H9 (cell line): Measurements from ENCODE around the gene PTPRN2. TPM values are rescaled to one million over a fixed set of nuclear protein-coding genes. Genes with fewer than 3 reads are reported as not detected.

Source experiments
- DNase-seq: peaks from one replicate; pipeline ENCODE4 v3.0.0-alpha.2; 2017
- H2AFZ ChIP-seq: one replicate; pipeline ENCODE4 v1.6.1; 2013; ENCODE audit warnings: mild to moderate bottlenecking, low read length, control low read depth, moderate library complexity
- H2AK5ac ChIP-seq: 2 replicates; pipeline ENCODE4 v1.6.1; 2013; ENCODE audit warnings: low read length, control low read depth, mixed read lengths; ENCODE audit not compliant: insufficient read length
- H2BK120ac ChIP-seq: one replicate; pipeline ENCODE4 v1.6.1; 2013; ENCODE audit warnings: low read depth, mild to moderate bottlenecking, low read length, control low read depth, inconsistent platforms; ENCODE audit not compliant: poor library complexity, severe bottlenecking
- H2BK12ac ChIP-seq: 2 replicates; pipeline ENCODE4 v1.6.1; 2013; ENCODE audit warnings: low read length, control low read depth, mixed read lengths, low read depth; ENCODE audit not compliant: insufficient read length
- H2BK15ac ChIP-seq: 2 replicates; pipeline ENCODE4 v1.6.1; 2013; ENCODE audit warnings: low read depth, low read length, control low read depth
- H2BK20ac ChIP-seq: one replicate; pipeline ENCODE4 v1.6.1; 2013; ENCODE audit warnings: low read depth, mild to moderate bottlenecking, low read length, control low read depth, inconsistent platforms; ENCODE audit not compliant: poor library complexity, severe bottlenecking
- H2BK5ac ChIP-seq: 2 replicates; pipeline ENCODE4 v1.6.1; 2013; ENCODE audit warnings: low read length, control low read depth, mixed read lengths; ENCODE audit not compliant: insufficient read length
- H3K14ac ChIP-seq: 2 replicates; pipeline ENCODE4 v1.6.1; 2013; ENCODE audit warnings: low read length, control low read depth; ENCODE audit not compliant: insufficient read depth
- H3K18ac ChIP-seq: 2 replicates; pipeline ENCODE4 v1.6.1; 2013; ENCODE audit warnings: low read depth, mild to moderate bottlenecking, mixed read lengths, low read length, control low read depth; ENCODE audit not compliant: insufficient read length
- H3K23ac ChIP-seq: 2 replicates; pipeline ENCODE4 v1.6.1; 2013; ENCODE audit warnings: low read length, control low read depth, mixed read lengths, low read depth; ENCODE audit not compliant: insufficient read length
- H3K23me2 ChIP-seq: 2 replicates; pipeline ENCODE4 v1.6.1; 2013; ENCODE audit warnings: low read depth, mild to moderate bottlenecking, mixed read lengths, low read length, control low read depth; ENCODE audit not compliant: insufficient read length, poor library complexity, severe bottlenecking
- H3K27ac ChIP-seq: 2 replicates; pipeline ENCODE4 v1.5.1; 2013; ENCODE audit warnings: low read length, control low read depth, mixed read lengths, low read depth; ENCODE audit not compliant: insufficient read length
- H3K27me3 ChIP-seq: 2 replicates; pipeline ENCODE4 v1.6.1; 2013; ENCODE audit warnings: low read length, control low read depth, inconsistent platforms; ENCODE audit not compliant: insufficient read depth
- H3K4ac ChIP-seq: 2 replicates; pipeline ENCODE4 v1.6.1; 2013; ENCODE audit warnings: low read depth, mild to moderate bottlenecking, control low read depth, inconsistent platforms, low read length, moderate library complexity
- H3K4me1 ChIP-seq: 2 replicates; pipeline ENCODE4 v1.6.1; 2013; ENCODE audit warnings: low read length, control low read depth, inconsistent platforms; ENCODE audit not compliant: insufficient read depth
- H3K4me2 ChIP-seq: 2 replicates; pipeline ENCODE4 v1.6.1; 2013; ENCODE audit warnings: low read length, control low read depth, mixed read lengths; ENCODE audit not compliant: insufficient read length, insufficient read depth
- H3K56ac ChIP-seq: 2 replicates; pipeline ENCODE4 v1.6.1; 2013; ENCODE audit warnings: low read depth, mild to moderate bottlenecking, mixed read lengths, low read length, control low read depth; ENCODE audit not compliant: insufficient read length
- H3K79me1 ChIP-seq: 2 replicates; pipeline ENCODE4 v1.6.1; 2013; ENCODE audit warnings: low read depth, mild to moderate bottlenecking, moderate library complexity, low read length, control low read depth, inconsistent platforms; ENCODE audit not compliant: insufficient read depth, poor library complexity, severe bottlenecking
- H3K79me2 ChIP-seq: 2 replicates; pipeline ENCODE4 v1.6.1; 2013; ENCODE audit warnings: low read length, control low read depth, inconsistent platforms; ENCODE audit not compliant: insufficient read depth
- H3K9ac ChIP-seq: 2 replicates; pipeline ENCODE4 v1.6.1; 2013; ENCODE audit warnings: low read length, control low read depth, mixed read lengths; ENCODE audit not compliant: insufficient read length; ENCODE audit errors: extremely low read depth
- H3K9me3 ChIP-seq: one replicate; pipeline ENCODE4 v1.6.1; 2013; ENCODE audit warnings: low read depth, low read length, inconsistent platforms; ENCODE audit not compliant: control insufficient read depth
- H3T11ph ChIP-seq: one replicate; pipeline ENCODE4 v1.6.1; 2013; ENCODE audit warnings: mild to moderate bottlenecking, low read length, control low read depth, inconsistent platforms
- H4K20me1 ChIP-seq: one replicate; pipeline ENCODE4 v1.6.1; 2013; ENCODE audit not compliant: control insufficient read depth, insufficient read length, insufficient read depth
- H4K5ac ChIP-seq: 2 replicates; pipeline ENCODE4 v1.6.1; 2013; ENCODE audit warnings: low read depth, mild to moderate bottlenecking, mixed read lengths, low read length, control low read depth; ENCODE audit not compliant: insufficient read length
- H4K8ac ChIP-seq: replicated peaks from 2 replicates; pipeline ENCODE4 v1.6.1; 2013; ENCODE audit warnings: low read length, control low read depth, mixed read lengths, low read depth; ENCODE audit not compliant: insufficient read length
- H4K91ac ChIP-seq: 2 replicates; pipeline ENCODE4 v1.6.1; 2013; ENCODE audit warnings: low read depth, mild to moderate bottlenecking, moderate library complexity, mixed read lengths, low read length, control low read depth; ENCODE audit not compliant: insufficient read length
- H3K27ac Mint-ChIP-seq, 3 experiments: 2 replicates in 2 of 3; 3 replicates in 1 of 3; pipeline ENCODE4 v1.8.0; 2020 to 2021; ENCODE audit warnings: mixed read lengths in 3 of 3, mild to moderate bottlenecking in 1 of 3, moderate library complexity in 1 of 3
- H3K27me3 Mint-ChIP-seq: 2 replicates; pipeline ENCODE4 v1.8.0; 2021; ENCODE audit warnings: low read depth, mild to moderate bottlenecking, moderate library complexity, mixed read lengths
- H3K36me3 Mint-ChIP-seq, 3 experiments: 2 replicates in 2 of 3; 3 replicates in 1 of 3; pipeline ENCODE4 v1.8.0; 2020 to 2021; ENCODE audit warnings: low read depth in 3 of 3, mixed read lengths in 3 of 3; ENCODE audit not compliant: insufficient read depth in 1 of 3
- H3K4me1 Mint-ChIP-seq, 2 experiments: 2 replicates each; pipeline ENCODE4 v1.8.0; 2020; ENCODE audit warnings: mixed read lengths in 2 of 2
- H3K4me3 Mint-ChIP-seq, 2 experiments: 2 replicates in 1 of 2; 3 replicates in 1 of 2; pipeline ENCODE4 v1.8.0; 2020 to 2021; ENCODE audit warnings: mild to moderate bottlenecking in 2 of 2, mixed read lengths in 2 of 2, moderate library complexity in 1 of 2
- H3K9me3 Mint-ChIP-seq, 2 experiments: 2 replicates in 1 of 2; 3 replicates in 1 of 2; pipeline ENCODE4 v1.8.0; 2020; ENCODE audit warnings: mild to moderate bottlenecking in 2 of 2, mixed read lengths in 2 of 2, moderate library complexity in 1 of 2
- WGBS: extraction: QIAGEN DNeasy Blood & Tissue Kit; methylation state at CpG from one replicate; pipeline ENCODE4 v1.1.7; 2013; ENCODE audit warnings: missing lambda C conversion rate, low lambda C conversion rate, mixed read lengths; ENCODE audit not compliant: insufficient read length; ENCODE audit errors: extremely low coverage; 5-methylcytosine and 5-hydroxymethylcytosine counted together
- total RNA-seq: library from RNA; stranded (reverse); gene quantifications from 2 replicates; pipeline ENCODE4 v1.2.1, GENCODE V29; 2021
- TF ChIP-seq, protein P1 (sequence below): fragments of 200-600 bp; sonication (generic); conservative IDR thresholded peaks from 3 replicates; pipeline ENCODE4 v1.8.0; 2021; ENCODE audit warnings: antibody characterized with exemption, mild to moderate bottlenecking

Gene PTPRN2
- total RNA-seq, 1 experiment from 2014 or later: 5.2 TPM

DNA sequence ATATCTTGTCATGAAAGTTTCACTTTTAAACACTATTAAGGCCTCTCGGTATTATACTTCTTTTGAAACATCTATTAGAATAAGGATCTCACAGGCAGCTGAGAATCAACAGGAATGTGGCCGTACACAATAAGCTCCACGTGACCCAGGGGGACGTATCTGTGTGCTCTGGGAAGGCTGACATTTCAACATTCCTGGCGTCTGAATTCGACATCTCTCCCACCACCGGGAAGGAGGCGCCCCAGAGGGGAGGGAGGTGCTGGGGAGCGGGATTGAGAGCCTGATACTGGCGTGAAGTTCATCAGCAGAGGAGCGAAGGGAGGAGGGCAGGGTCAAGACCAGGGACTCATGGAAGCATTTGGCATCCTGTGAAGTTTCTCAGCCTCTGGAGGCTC, 849.6 kb downstream of the PTPRN2 start:
- H3K9me3 Mint-ChIP-seq: no peaks in the 10 kb centered on the region
- peak overlapping the region in 1 of 3 experiments; percentile 87; a peak in 1 of 7 replicates for H3K27ac Mint-ChIP-seq
- H3K79me2 ChIP-seq: no peaks in the 10 kb centered on the region

More for the DNA sequence above, 849.6 kb downstream of the PTPRN2 start:
- Histone ChIP-seq H2AFZ (no peak overlapping the region), H3T11ph (no peak overlapping the region), H2BK12ac (no peak overlapping the region), H3K79me1 (no peaks in the 10 kb centered on the region), H3K14ac (no peak overlapping the region), H4K5ac (no peak overlapping the region), H3K9ac (no peak overlapping the region), H3K9me3 (no peaks in the 10 kb centered on the region), H3K23me2 (no peaks in the 10 kb centered on the region), H3K27ac (no peak overlapping the region), H2BK20ac (no peak overlapping the region), H2BK15ac (no peak overlapping the region), H3K4ac (no peak overlapping the region), H3K18ac (no peak overlapping the region), H4K91ac (no peak overlapping the region), H3K23ac (no peak overlapping the region), H4K20me1 (no peaks in the 10 kb centered on the region), H2BK120ac (no peak overlapping the region), H3K4me2 (no peak overlapping the region), H3K56ac (no peak overlapping the region), H2BK5ac (no peak overlapping the region), H3K4me1 (no peaks in the 10 kb centered on the region), H3K27me3 (peaks cover 5% of the 10 kb centered on the region; the same call in 1 of the 2 replicates), H4K8ac (no peak overlapping the region), H2AK5ac (no peak overlapping the region)
- DNase-seq: peak; percentile 56
- Mint-ChIP-seq H3K36me3 (peaks cover 0 to 3% (median 0%) of the 10 kb centered on the region in 3 experiments; a peak in 1 of 7 replicates), H3K27me3 (peaks cover 76% of the 10 kb centered on the region), H3K4me1 (peaks cover 8 to 20% of the 10 kb centered on the region in 2 experiments), H3K4me3 (no peak overlapping the region; a peak in 1 of 5 replicates)
- TF ChIP-seq, protein P1, sequence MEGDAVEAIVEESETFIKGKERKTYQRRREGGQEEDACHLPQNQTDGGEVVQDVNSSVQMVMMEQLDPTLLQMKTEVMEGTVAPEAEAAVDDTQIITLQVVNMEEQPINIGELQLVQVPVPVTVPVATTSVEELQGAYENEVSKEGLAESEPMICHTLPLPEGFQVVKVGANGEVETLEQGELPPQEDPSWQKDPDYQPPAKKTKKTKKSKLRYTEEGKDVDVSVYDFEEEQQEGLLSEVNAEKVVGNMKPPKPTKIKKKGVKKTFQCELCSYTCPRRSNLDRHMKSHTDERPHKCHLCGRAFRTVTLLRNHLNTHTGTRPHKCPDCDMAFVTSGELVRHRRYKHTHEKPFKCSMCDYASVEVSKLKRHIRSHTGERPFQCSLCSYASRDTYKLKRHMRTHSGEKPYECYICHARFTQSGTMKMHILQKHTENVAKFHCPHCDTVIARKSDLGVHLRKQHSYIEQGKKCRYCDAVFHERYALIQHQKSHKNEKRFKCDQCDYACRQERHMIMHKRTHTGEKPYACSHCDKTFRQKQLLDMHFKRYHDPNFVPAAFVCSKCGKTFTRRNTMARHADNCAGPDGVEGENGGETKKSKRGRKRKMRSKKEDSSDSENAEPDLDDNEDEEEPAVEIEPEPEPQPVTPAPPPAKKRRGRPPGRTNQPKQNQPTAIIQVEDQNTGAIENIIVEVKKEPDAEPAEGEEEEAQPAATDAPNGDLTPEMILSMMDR: no peak
- WGBS: no CpG with 5 or more reads among the region's 11 CpGs
